Medulla oblongata (tissue), 1 donor: ENCODE results near the gene WWC2.
A peak's percentile ranks its signal among the peaks of the same experiment; 100 is the strongest.
"Not testable (repeated sequence)": the region's sequence is repeated elsewhere in the genome, so short reads cannot be mapped to it uniquely, and the experiment has no call there.

Experiments used
- DNase-seq: peaks from one replicate; pipeline ENCODE4 v3.0.0-alpha.2; 2015; ENCODE audit errors: extremely low spot score

The WWC2 gene

GRCh38 chr4:183172881-183173280 is 73.8 kb downstream of the WWC2 start:
- no peak for DNase-seq

- no peak for DNase-seq
Measured at GRCh38 chr4:183173580-183174526, 74.8 kb downstream of the WWC2 start.

GRCh38 chr4:183175631-183176232 is 76.7 kb downstream of the WWC2 start:
- DNase-seq = no peak

GRCh38 chr4:183177001-183177400 is 77.9 kb downstream of the WWC2 start:
- no peak for DNase-seq

- DNase-seq = no peak
Measured at GRCh38 chr4:183178201-183178600, 79.1 kb downstream of the WWC2 start.

- no peak for DNase-seq
Measured at GRCh38 chr4:183180096-183180495, 81.0 kb downstream of the WWC2 start.

GRCh38 chr4:183180621-183181020 is 81.6 kb downstream of the WWC2 start:
- no peak for DNase-seq

GRCh38 chr4:183181081-183181480 is 82.0 kb downstream of the WWC2 start:
- no peak for DNase-seq

GRCh38 chr4:183182873-183183725 is 84.0 kb downstream of the WWC2 start:
- no peak for DNase-seq

- no peak for DNase-seq
Measured at GRCh38 chr4:183183906-183184535, 85.0 kb downstream of the WWC2 start.

- DNase-seq = no peak
Measured at GRCh38 chr4:183185018-183185417, 86.0 kb downstream of the WWC2 start.

GRCh38 chr4:183185559-183185958 is 86.5 kb downstream of the WWC2 start:
- no peak for DNase-seq

- DNase-seq = no peak
Measured at GRCh38 chr4:183186813-183187212, 87.8 kb downstream of the WWC2 start.

- no peak for DNase-seq
Measured at GRCh38 chr4:183190900-183191527, 92.0 kb downstream of the WWC2 start.

GRCh38 chr4:183191630-183192029 is 92.6 kb downstream of the WWC2 start:
- no peak for DNase-seq

GRCh38 chr4:183192571-183192970 is 93.5 kb downstream of the WWC2 start:
- DNase-seq = no peak

GRCh38 chr4:183193730-183194338 is 94.8 kb downstream of the WWC2 start:
- DNase-seq = not testable (repeated sequence)

GRCh38 chr4:183195534-183195933 is 96.5 kb downstream of the WWC2 start:
- DNase-seq = no peak

GRCh38 chr4:183197140-183197539 is 98.1 kb downstream of the WWC2 start:
- DNase-seq = no peak

- peak; percentile 67 for DNase-seq
Measured at GRCh38 chr4:183200453-183200852, 101.4 kb downstream of the WWC2 start.

- DNase-seq = no peak
Measured at GRCh38 chr4:183201331-183201730, 102.3 kb downstream of the WWC2 start.
